ENCODE results near the gene GRK6. TPM values are rescaled to one million over a fixed set of nuclear protein-coding genes. Genes with fewer than 3 reads are reported as not detected.
A peak's percentile ranks its signal among the peaks of the same experiment; 100 is the strongest.

Gene GRK6
- 10 to 100 TPM; 29.1 to 62.2 (median 37.1) TPM for total RNA-seq

- TF ChIP-seq CTCF (IDR thresholded peaks at IDR 0.05) = no peak
- peak; percentile 55 to 87 for TF ChIP-seq POLR2A (IDR thresholded peaks at IDR 0.05)
- Histone ChIP-seq H3K4me1 (peaks cover 56% of the 10 kb centered on the region), H3K36me3 (peaks cover 5% of the 10 kb centered on the region), H3K27ac (peak within 1 kb of the TSS; percentile 92), H3K9me3 (no peaks in the 10 kb centered on the region), H3K27me3 (no peaks in the 10 kb centered on the region), H3K4me3 (peak within 1 kb of the TSS; percentile 87)
- DNase-seq (ENCODE audit: low spot score in 2 of 2) = peak in 1 of 2 donors; percentile 80
- 1% methylated on average over 39 of the region's 82 CpGs for WGBS
These were observed at the start of gene GRK6 for GRCh38 chr5:177426566-177427210. Gene GRK6, plus strand, starts transcription at chr5:177426676. Its CDS starts 170 bp downstream, at chr5:177426846.

GRCh38 chr5:177377851-177378776, 48.4 kb upstream of the GRK6 start:
- no peaks in the 10 kb centered on the region for H3K36me3 ChIP-seq
- no peak overlapping the region for H3K27ac ChIP-seq
- peaks cover 16% of the 10 kb centered on the region for H3K4me1 ChIP-seq
- H3K9me3 ChIP-seq = no peaks in the 10 kb centered on the region
- no peak for DNase-seq (ENCODE audit: low spot score in 2 of 2)
- H3K27me3 ChIP-seq = no peaks in the 10 kb centered on the region
- WGBS = 68% methylated on average over 3 of the region's 8 CpGs
- no peak overlapping the region for H3K4me3 ChIP-seq
- TF ChIP-seq POLR2AphosphoS5 (IDR thresholded peaks at IDR 0.05) = no peak
- no peak for TF ChIP-seq EP300 (IDR thresholded peaks at IDR 0.05)
- TF ChIP-seq CTCF (IDR thresholded peaks at IDR 0.05) = no peak
- TF ChIP-seq POLR2A (IDR thresholded peaks at IDR 0.05) = no peak

GRCh38 chr5:177378884-177379883, 47.3 kb upstream of the GRK6 start:
- no peak for DNase-seq (ENCODE audit: low spot score in 2 of 2)
- WGBS = 65% methylated on average over 10 of the region's 15 CpGs
- Histone ChIP-seq H3K36me3 (no peaks in the 10 kb centered on the region), H3K9me3 (no peaks in the 10 kb centered on the region), H3K4me3 (no peak overlapping the region), H3K27ac (no peak overlapping the region), H3K4me1 (peaks cover 9% of the 10 kb centered on the region), H3K27me3 (no peaks in the 10 kb centered on the region)
- TF ChIP-seq POLR2A (IDR thresholded peaks at IDR 0.05) (no peak), POLR2AphosphoS5 (IDR thresholded peaks at IDR 0.05) (no peak), CTCF (IDR thresholded peaks at IDR 0.05) (no peak), EP300 (IDR thresholded peaks at IDR 0.05) (no peak)

GRCh38 chr5:177380805-177381126, 45.7 kb upstream of the GRK6 start:
- TF ChIP-seq POLR2A (IDR thresholded peaks at IDR 0.05) (no peak), POLR2AphosphoS5 (IDR thresholded peaks at IDR 0.05) (no peak), EP300 (IDR thresholded peaks at IDR 0.05) (no peak), CTCF (IDR thresholded peaks at IDR 0.05) (no peak)
- no peak for DNase-seq (ENCODE audit: low spot score in 2 of 2)
- H3K27me3 ChIP-seq = no peaks in the 10 kb centered on the region
- H3K4me1 ChIP-seq = peaks cover 9% of the 10 kb centered on the region
- no peak overlapping the region for H3K27ac ChIP-seq
- no peak overlapping the region for H3K4me3 ChIP-seq
- 92% methylated on average over 6 of the region's 6 CpGs for WGBS
- no peaks in the 10 kb centered on the region for H3K36me3 ChIP-seq
- H3K9me3 ChIP-seq = no peaks in the 10 kb centered on the region
